ENCODE results near the gene TST. TPM values are rescaled to one million over a fixed set of nuclear protein-coding genes. Genes with fewer than 3 reads are reported as not detected.

The TST gene
- total RNA-seq, 2 experiments from 2014 or later, result 2.4 to 3.4 TPM

GRCh38 chr22:37036655-37037377, 17.6 kb upstream of the TST start:
- Mint-ChIP-seq H3K4me3 (no peak overlapping the region), H3K9me3 (no peaks in the 10 kb centered on the region), H3K4me1 (peaks cover 10% of the 10 kb centered on the region), H3K36me3 (ENCODE audit: low read depth) (no peaks in the 10 kb centered on the region), H3K27me3 (peaks cover 14% of the 10 kb centered on the region), H3K27ac (no peak overlapping the region)
- ChIA-PET CTCF (interaction anchor here (0.7 to 1.6 kb wide), 4 partner anchors 11 to 239 kb away, joined by 3 to 4 read pairs (median 4); no protein-coding TSS in a partner anchor), POLR2A (interaction anchor here (0.7 kb wide), 1 partner anchor 261 kb away, joined by 3 read pairs; no protein-coding TSS in a partner anchor)
- no peak for DNase-seq

- no peak for DNase-seq
- no peak overlapping the region for H3K4me3 Mint-ChIP-seq
- POLR2A ChIA-PET, result no interaction called here
- H3K9me3 Mint-ChIP-seq, result no peaks in the 10 kb centered on the region
- H3K27me3 Mint-ChIP-seq, result peaks cover 7% of the 10 kb centered on the region
- no peak overlapping the region for H3K27ac Mint-ChIP-seq
- CTCF ChIA-PET, result interaction anchor here (1.7 to 2.0 kb wide), 2 partner anchors 9 to 11 kb away, joined by 4 read pairs; no protein-coding TSS in a partner anchor
- H3K36me3 Mint-ChIP-seq (ENCODE audit: low read depth), result no peaks in the 10 kb centered on the region
- no peaks in the 10 kb centered on the region for H3K4me1 Mint-ChIP-seq
Observed at GRCh38 chr22:37033605-37034430, 14.6 kb upstream of the TST start.

GRCh38 chr22:37032535-37033460, 13.6 kb upstream of the TST start:
- Mint-ChIP-seq H3K27ac (no peak overlapping the region), H3K36me3 (ENCODE audit: low read depth) (no peaks in the 10 kb centered on the region), H3K9me3 (no peaks in the 10 kb centered on the region), H3K4me1 (no peaks in the 10 kb centered on the region), H3K4me3 (no peak overlapping the region), H3K27me3 (peaks cover 7% of the 10 kb centered on the region)
- POLR2A ChIA-PET, result no interaction called here
- CTCF ChIA-PET, result interaction anchor here (1.1 to 2.0 kb wide), 3 partner anchors 11 to 55 kb away, joined by 4 to 7 read pairs (median 4); no protein-coding TSS in a partner anchor
- no peak for DNase-seq

GRCh38 chr22:37032134-37032534, 12.9 kb upstream of the TST start:
- H3K36me3 Mint-ChIP-seq (ENCODE audit: low read depth), result no peaks in the 10 kb centered on the region
- H3K4me1 Mint-ChIP-seq, result no peaks in the 10 kb centered on the region
- no peak overlapping the region for H3K27ac Mint-ChIP-seq
- H3K27me3 Mint-ChIP-seq, result peaks cover 2% of the 10 kb centered on the region
- no peaks in the 10 kb centered on the region for H3K9me3 Mint-ChIP-seq
- H3K4me3 Mint-ChIP-seq, result no peak overlapping the region
- POLR2A ChIA-PET, result no interaction called here
- CTCF ChIA-PET, result interaction anchor here (1.1 to 1.3 kb wide), 2 partner anchors 10 to 54 kb away, joined by 4 to 7 read pairs; no protein-coding TSS in a partner anchor
- DNase-seq, result no peak

- POLR2A ChIA-PET, result no interaction called here
Observed at GRCh38 chr22:37030560-37031281, 11.5 kb upstream of the TST start.

GRCh38 chr22:37028692-37029674, 9.7 kb upstream of the TST start:
- H3K4me1 Mint-ChIP-seq, result no peaks in the 10 kb centered on the region
- no peak overlapping the region for H3K27ac Mint-ChIP-seq
- H3K4me3 Mint-ChIP-seq, result no peak overlapping the region
- no peak for DNase-seq
- POLR2A ChIA-PET, result interaction anchor here (0.6 to 0.7 kb wide), 2 partner anchors 12 to 1653 kb away, joined by 3 to 7 read pairs; partner anchors contain the start of gene TOMM22
- no peaks in the 10 kb centered on the region for H3K27me3 Mint-ChIP-seq
- peaks cover 2% of the 10 kb centered on the region for H3K36me3 Mint-ChIP-seq (ENCODE audit: low read depth)
- H3K9me3 Mint-ChIP-seq, result no peaks in the 10 kb centered on the region
- CTCF ChIA-PET, result interaction anchor here (0.8 to 2.0 kb wide), 3 partner anchors 9 to 51 kb away, joined by 3 to 10 read pairs (median 3); no protein-coding TSS in a partner anchor

More at GRCh38 chr22:37030560-37031281, 11.5 kb upstream of the TST start:
- no peak overlapping the region for H3K4me3 Mint-ChIP-seq
- H3K9me3 Mint-ChIP-seq, result no peaks in the 10 kb centered on the region
- H3K27me3 Mint-ChIP-seq, result no peaks in the 10 kb centered on the region
- H3K27ac Mint-ChIP-seq, result no peak overlapping the region
- CTCF ChIA-PET, result interaction anchor here (1.0 to 2.0 kb wide), 2 partner anchors 10 to 53 kb away, joined by 3 to 10 read pairs; no protein-coding TSS in a partner anchor
- no peaks in the 10 kb centered on the region for H3K4me1 Mint-ChIP-seq
- no peak for DNase-seq
- H3K36me3 Mint-ChIP-seq (ENCODE audit: low read depth), result no peaks in the 10 kb centered on the region

GRCh38 chr22:37027556-37027955, 8.3 kb upstream of the TST start:
- no peaks in the 10 kb centered on the region for H3K4me1 Mint-ChIP-seq
- H3K27me3 Mint-ChIP-seq, result no peaks in the 10 kb centered on the region
- H3K4me3 Mint-ChIP-seq, result no peak overlapping the region
- H3K36me3 Mint-ChIP-seq (ENCODE audit: low read depth), result peaks cover 2% of the 10 kb centered on the region
- DNase-seq, result no peak
- H3K27ac Mint-ChIP-seq, result no peak overlapping the region
- H3K9me3 Mint-ChIP-seq, result no peaks in the 10 kb centered on the region
- POLR2A ChIA-PET, result no interaction called here
- CTCF ChIA-PET, result interaction anchor here (0.7 to 1.4 kb wide), 3 partner anchors 23 to 684 kb away, joined by 3 read pairs; no protein-coding TSS in a partner anchor

GRCh38 chr22:37026325-37026724, 7.1 kb upstream of the TST start:
- POLR2A ChIA-PET, result no interaction called here
- Mint-ChIP-seq H3K4me1 (peaks cover 6% of the 10 kb centered on the region), H3K27ac (no peak overlapping the region), H3K4me3 (no peak overlapping the region), H3K36me3 (ENCODE audit: low read depth) (peaks cover 2% of the 10 kb centered on the region), H3K9me3 (no peaks in the 10 kb centered on the region), H3K27me3 (no peaks in the 10 kb centered on the region)
- DNase-seq, result no peak
- CTCF ChIA-PET, result interaction anchor here (0.8 to 2.0 kb wide), 6 partner anchors 9 to 56 kb away, joined by 3 to 5 read pairs (median 4); no protein-coding TSS in a partner anchor

GRCh38 chr22:37025500-37026070, 6.3 kb upstream of the TST start:
- POLR2A ChIA-PET, result no interaction called here
- Mint-ChIP-seq H3K4me1 (peaks cover 7% of the 10 kb centered on the region), H3K36me3 (ENCODE audit: low read depth) (peaks cover 2% of the 10 kb centered on the region), H3K4me3 (no peak overlapping the region), H3K9me3 (no peaks in the 10 kb centered on the region), H3K27ac (no peak overlapping the region), H3K27me3 (peaks cover 2% of the 10 kb centered on the region)
- CTCF ChIA-PET, result interaction anchor here (0.8 to 2.0 kb wide), 7 partner anchors 9 to 56 kb away, joined by 3 to 5 read pairs (median 3); partner anchors contain the start of gene KCTD17
- no peak for DNase-seq

- ChIA-PET POLR2A (no interaction called here), CTCF (interaction anchor here (1.3 to 2.0 kb wide), 2 partner anchors 27 to 47 kb away, joined by 3 to 5 read pairs; partner anchors contain the start of gene KCTD17)
- no peaks in the 10 kb centered on the region for H3K9me3 Mint-ChIP-seq
- no peak for DNase-seq
- H3K4me3 Mint-ChIP-seq, result no peak overlapping the region
- peaks cover 2% of the 10 kb centered on the region for H3K36me3 Mint-ChIP-seq (ENCODE audit: low read depth)
- H3K4me1 Mint-ChIP-seq, result peaks cover 16% of the 10 kb centered on the region
- H3K27me3 Mint-ChIP-seq, result peaks cover 2% of the 10 kb centered on the region
- no peak overlapping the region for H3K27ac Mint-ChIP-seq
Observed at GRCh38 chr22:37024339-37025157, 5.3 kb upstream of the TST start.
